ENCODE measurements around the gene C3orf49.

DNA sequence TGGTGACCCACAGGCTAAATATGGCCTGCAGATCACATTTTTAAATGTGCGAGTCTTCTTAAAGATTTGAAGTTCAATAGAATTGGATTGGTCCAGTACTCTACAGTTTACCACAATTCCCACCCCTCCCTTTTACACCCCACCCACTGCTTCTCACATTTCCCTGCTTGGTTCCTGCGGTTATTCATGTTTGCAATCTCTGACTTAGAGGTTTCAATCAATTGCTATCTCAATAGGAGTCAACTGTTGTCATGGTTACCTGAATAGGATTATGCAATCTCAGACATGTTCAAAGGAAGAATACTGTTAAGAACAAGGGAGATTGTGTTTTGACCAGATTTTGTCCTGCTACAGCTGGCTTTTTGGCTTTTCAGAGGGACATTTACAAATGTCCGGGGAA lies 4.9 kb upstream of the C3orf49 start:
- TF ChIP-seq, protein P1, sequence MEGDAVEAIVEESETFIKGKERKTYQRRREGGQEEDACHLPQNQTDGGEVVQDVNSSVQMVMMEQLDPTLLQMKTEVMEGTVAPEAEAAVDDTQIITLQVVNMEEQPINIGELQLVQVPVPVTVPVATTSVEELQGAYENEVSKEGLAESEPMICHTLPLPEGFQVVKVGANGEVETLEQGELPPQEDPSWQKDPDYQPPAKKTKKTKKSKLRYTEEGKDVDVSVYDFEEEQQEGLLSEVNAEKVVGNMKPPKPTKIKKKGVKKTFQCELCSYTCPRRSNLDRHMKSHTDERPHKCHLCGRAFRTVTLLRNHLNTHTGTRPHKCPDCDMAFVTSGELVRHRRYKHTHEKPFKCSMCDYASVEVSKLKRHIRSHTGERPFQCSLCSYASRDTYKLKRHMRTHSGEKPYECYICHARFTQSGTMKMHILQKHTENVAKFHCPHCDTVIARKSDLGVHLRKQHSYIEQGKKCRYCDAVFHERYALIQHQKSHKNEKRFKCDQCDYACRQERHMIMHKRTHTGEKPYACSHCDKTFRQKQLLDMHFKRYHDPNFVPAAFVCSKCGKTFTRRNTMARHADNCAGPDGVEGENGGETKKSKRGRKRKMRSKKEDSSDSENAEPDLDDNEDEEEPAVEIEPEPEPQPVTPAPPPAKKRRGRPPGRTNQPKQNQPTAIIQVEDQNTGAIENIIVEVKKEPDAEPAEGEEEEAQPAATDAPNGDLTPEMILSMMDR (conservative IDR thresholded peaks at IDR 0.05; ENCODE audit: low read depth, low read length), result no peak
- TF ChIP-seq EZH2phosphoT487 (IDR thresholded peaks at IDR 0.05; ENCODE audit: borderline replicate concordance, low read length), result no peak
- TF ChIP-seq EZH2 (IDR thresholded peaks at IDR 0.05; ENCODE audit: low read length, unreplicated experiment), result no peak

Measured in PC-3 (cell line).